ENCODE results near the gene NCAM2. TPM values are rescaled to one million over a fixed set of nuclear protein-coding genes. Genes with fewer than 3 reads are reported as not detected.

The NCAM2 gene
- not detected for total RNA-seq (2021; ENCODE audit: unreplicated experiment)
- not detected in 2 replicates for polyA plus RNA-seq (2012)
- percentile 13 among the genes with signal in this experiment for Bru-seq, nascent RNA
- percentile 13 among the genes with signal in this experiment for BruChase-seq, experiment 1, labeled RNA remaining after a 6-hour chase
- percentile 9 among the genes with signal in this experiment for BruChase-seq, experiment 2, labeled RNA remaining after a 2-hour chase
- long read RNA-seq = 0 reads

DNA sequence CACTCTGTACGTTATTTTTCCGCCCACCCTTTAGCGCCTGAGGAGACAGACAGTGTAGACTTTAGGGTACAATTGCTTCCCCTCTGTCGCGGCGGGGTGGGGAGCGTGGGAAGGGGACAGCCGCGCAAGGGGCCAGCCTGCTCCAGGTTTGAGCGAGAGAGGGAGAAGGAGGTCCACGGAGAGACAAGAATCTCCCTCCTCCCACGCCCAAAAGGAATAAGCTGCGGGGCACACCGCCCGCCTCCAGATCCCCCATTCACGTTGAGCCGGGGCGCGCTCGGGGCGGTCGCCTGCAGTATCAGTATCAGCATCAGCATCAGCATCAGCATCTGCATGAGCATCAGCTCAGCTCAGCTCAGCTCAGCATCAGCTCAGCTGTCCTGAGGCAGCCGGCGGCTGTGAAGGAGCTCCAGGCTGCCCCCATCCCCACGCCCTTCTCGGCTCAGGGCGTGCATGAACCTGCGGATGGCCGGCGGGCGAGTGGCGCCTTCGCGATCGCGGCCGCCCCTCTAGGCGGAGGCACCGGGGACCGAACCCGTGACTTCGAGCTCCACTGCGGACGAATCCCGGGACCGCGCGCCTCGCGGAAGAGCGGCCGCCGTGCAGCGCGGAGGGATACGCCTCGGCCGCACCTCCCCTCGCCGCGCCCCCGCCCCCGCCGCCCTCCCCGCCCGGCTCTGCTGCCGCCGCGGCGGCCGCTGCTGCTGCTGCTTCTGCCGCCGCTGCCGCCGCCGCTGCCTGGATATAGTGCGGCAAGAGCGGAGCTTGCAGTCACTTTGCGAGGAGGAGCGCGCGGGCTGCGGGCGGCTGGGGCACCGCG, at the start of gene NCAM2:
TSS of gene NCAM2 (plus strand) at position 774 of the 820 bp plus-strand sequence.
- no peaks in the 10 kb centered on the region for H3K9me2 ChIP-seq (ENCODE audit: insufficient read depth)
- BruUV-seq (replicated peaks) = no TSS peak
- no peak within 1 kb of the TSS for H3K27ac ChIP-seq (ENCODE audit: low read depth, low read length)
- no peaks in the 10 kb centered on the region for H4K20me1 ChIP-seq (ENCODE audit: insufficient read depth)
- no peaks in the 10 kb centered on the region for H3K79me2 ChIP-seq (ENCODE audit: insufficient read depth, low read length)
- POLR2A ChIA-PET = no interaction called here
- DNase-seq (ENCODE audit: low read depth, low spot score) (no peak), ATAC-seq (no peak)
- H3K36me3 ChIP-seq (ENCODE audit: control insufficient read depth in 1 of 2, insufficient read depth in 2 of 2, low read length in 2 of 2) = no peaks in the 10 kb centered on the region
- peaks cover 6 to 10% of the 10 kb centered on the region in 2 experiments; a peak in 2 of 4 replicates for H3K9me3 ChIP-seq (ENCODE audit: control insufficient read depth in 1 of 2, insufficient read depth in 1 of 2, low read depth in 1 of 2, low read length in 2 of 2)
- intact Hi-C loops (cut with micrococcal nuclease) = no loop called here
- no peak within 1 kb of the TSS for H3K4me2 ChIP-seq (ENCODE audit: low read length)
- H3K4me3 ChIP-seq (replicated peaks in 1 of 2; ENCODE audit: low read depth in 1 of 2, low read length in 2 of 2) = no peak within 1 kb of the TSS
- no peak within 1 kb of the TSS for H3K9ac ChIP-seq (ENCODE audit: low read length)
- CTCF ChIA-PET = no interaction called here
- H3K4me1 ChIP-seq (ENCODE audit: control insufficient read depth in 1 of 2, insufficient read depth in 2 of 2, low read length in 2 of 2) = no peaks in the 10 kb centered on the region
- RAD21 ChIA-PET (ENCODE audit: low non-redundant PET in 1 of 2, low total read pairs in 2 of 2, uncharacterized antibody in 2 of 2, unreplicated experiment in 2 of 2) = no interaction called here
- no peaks in the 10 kb centered on the region for H3K27me3 ChIP-seq (ENCODE audit: insufficient read depth, low read length)
- H2AFZ ChIP-seq (ENCODE audit: low read depth, low read length, poor library complexity, severe bottlenecking) = no peak within 1 kb of the TSS
- TF ChIP-seq JUND (IDR thresholded peaks at IDR 0.05) = no peak
- TF ChIP-seq, protein P1, sequence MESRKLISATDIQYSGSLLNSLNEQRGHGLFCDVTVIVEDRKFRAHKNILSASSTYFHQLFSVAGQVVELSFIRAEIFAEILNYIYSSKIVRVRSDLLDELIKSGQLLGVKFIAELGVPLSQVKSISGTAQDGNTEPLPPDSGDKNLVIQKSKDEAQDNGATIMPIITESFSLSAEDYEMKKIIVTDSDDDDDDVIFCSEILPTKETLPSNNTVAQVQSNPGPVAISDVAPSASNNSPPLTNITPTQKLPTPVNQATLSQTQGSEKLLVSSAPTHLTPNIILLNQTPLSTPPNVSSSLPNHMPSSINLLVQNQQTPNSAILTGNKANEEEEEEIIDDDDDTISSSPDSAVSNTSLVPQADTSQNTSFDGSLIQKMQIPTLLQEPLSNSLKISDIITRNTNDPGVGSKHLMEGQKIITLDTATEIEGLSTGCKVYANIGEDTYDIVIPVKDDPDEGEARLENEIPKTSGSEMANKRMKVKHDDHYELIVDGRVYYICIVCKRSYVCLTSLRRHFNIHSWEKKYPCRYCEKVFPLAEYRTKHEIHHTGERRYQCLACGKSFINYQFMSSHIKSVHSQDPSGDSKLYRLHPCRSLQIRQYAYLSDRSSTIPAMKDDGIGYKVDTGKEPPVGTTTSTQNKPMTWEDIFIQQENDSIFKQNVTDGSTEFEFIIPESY (IDR thresholded peaks at IDR 0.05; ENCODE audit: extremely low read depth, insufficient replicate concordance, low read length) = no peak
- no peak for TF ChIP-seq ZFX (IDR thresholded peaks at IDR 0.05)
- TF ChIP-seq CEBPB (IDR thresholded peaks at IDR 0.05; ENCODE audit: low read depth) = no peak
- TF ChIP-seq, protein P2, sequence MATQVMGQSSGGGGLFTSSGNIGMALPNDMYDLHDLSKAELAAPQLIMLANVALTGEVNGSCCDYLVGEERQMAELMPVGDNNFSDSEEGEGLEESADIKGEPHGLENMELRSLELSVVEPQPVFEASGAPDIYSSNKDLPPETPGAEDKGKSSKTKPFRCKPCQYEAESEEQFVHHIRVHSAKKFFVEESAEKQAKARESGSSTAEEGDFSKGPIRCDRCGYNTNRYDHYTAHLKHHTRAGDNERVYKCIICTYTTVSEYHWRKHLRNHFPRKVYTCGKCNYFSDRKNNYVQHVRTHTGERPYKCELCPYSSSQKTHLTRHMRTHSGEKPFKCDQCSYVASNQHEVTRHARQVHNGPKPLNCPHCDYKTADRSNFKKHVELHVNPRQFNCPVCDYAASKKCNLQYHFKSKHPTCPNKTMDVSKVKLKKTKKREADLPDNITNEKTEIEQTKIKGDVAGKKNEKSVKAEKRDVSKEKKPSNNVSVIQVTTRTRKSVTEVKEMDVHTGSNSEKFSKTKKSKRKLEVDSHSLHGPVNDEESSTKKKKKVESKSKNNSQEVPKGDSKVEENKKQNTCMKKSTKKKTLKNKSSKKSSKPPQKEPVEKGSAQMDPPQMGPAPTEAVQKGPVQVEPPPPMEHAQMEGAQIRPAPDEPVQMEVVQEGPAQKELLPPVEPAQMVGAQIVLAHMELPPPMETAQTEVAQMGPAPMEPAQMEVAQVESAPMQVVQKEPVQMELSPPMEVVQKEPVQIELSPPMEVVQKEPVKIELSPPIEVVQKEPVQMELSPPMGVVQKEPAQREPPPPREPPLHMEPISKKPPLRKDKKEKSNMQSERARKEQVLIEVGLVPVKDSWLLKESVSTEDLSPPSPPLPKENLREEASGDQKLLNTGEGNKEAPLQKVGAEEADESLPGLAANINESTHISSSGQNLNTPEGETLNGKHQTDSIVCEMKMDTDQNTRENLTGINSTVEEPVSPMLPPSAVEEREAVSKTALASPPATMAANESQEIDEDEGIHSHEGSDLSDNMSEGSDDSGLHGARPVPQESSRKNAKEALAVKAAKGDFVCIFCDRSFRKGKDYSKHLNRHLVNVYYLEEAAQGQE (IDR thresholded peaks at IDR 0.05; ENCODE audit: low read depth) = no peak
- TF ChIP-seq SIN3A (IDR thresholded peaks at IDR 0.05; ENCODE audit: low read depth) = no peak
- TF ChIP-seq, protein P3, sequence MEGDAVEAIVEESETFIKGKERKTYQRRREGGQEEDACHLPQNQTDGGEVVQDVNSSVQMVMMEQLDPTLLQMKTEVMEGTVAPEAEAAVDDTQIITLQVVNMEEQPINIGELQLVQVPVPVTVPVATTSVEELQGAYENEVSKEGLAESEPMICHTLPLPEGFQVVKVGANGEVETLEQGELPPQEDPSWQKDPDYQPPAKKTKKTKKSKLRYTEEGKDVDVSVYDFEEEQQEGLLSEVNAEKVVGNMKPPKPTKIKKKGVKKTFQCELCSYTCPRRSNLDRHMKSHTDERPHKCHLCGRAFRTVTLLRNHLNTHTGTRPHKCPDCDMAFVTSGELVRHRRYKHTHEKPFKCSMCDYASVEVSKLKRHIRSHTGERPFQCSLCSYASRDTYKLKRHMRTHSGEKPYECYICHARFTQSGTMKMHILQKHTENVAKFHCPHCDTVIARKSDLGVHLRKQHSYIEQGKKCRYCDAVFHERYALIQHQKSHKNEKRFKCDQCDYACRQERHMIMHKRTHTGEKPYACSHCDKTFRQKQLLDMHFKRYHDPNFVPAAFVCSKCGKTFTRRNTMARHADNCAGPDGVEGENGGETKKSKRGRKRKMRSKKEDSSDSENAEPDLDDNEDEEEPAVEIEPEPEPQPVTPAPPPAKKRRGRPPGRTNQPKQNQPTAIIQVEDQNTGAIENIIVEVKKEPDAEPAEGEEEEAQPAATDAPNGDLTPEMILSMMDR (IDR thresholded peaks at IDR 0.05 in 2 of 3, conservative IDR thresholded peaks at IDR 0.05 in 1 of 3; ENCODE audit: borderline replicate concordance in 1 of 3, insufficient read depth in 1 of 3, low read depth in 2 of 3, low read length in 2 of 3) = no peak
- TF ChIP-seq, protein P4, sequence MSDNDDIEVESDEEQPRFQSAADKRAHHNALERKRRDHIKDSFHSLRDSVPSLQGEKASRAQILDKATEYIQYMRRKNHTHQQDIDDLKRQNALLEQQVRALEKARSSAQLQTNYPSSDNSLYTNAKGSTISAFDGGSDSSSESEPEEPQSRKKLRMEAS (IDR thresholded peaks at IDR 0.05) = no peak
- TF ChIP-seq, protein P5, sequence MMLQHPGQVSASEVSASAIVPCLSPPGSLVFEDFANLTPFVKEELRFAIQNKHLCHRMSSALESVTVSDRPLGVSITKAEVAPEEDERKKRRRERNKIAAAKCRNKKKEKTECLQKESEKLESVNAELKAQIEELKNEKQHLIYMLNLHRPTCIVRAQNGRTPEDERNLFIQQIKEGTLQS (IDR thresholded peaks at IDR 0.05) = no peak
- no peak for TF ChIP-seq FOSL1 (IDR thresholded peaks at IDR 0.05; ENCODE audit: low read depth)
- TF ChIP-seq RAD21 (IDR thresholded peaks at IDR 0.05; ENCODE audit: low read depth) = no peak
- no peak for TF ChIP-seq POLR2A (IDR thresholded peaks at IDR 0.05; ENCODE audit: borderline replicate concordance, extremely low read depth, insufficient read depth, insufficient read length)
- TF ChIP-seq SRF (IDR thresholded peaks at IDR 0.05; ENCODE audit: low read depth) = no peak
- TF ChIP-seq EZH2 (IDR thresholded peaks at IDR 0.05) = no peak
- TF ChIP-seq EZH2phosphoT487 (IDR thresholded peaks at IDR 0.05; ENCODE audit: borderline replicate concordance) = no peak
- no peak for TF ChIP-seq TCF7L2 (IDR thresholded peaks at IDR 0.05; ENCODE audit: borderline replicate concordance, extremely low read depth, insufficient read depth, insufficient read length)
- no peak for TF ChIP-seq CBX3 (IDR thresholded peaks at IDR 0.05; ENCODE audit: low read depth)
- no peak for TF ChIP-seq ZNF274 (IDR thresholded peaks at IDR 0.05; ENCODE audit: low read depth, low read length)
- no peak for TF ChIP-seq POLR2AphosphoS5 (IDR thresholded peaks at IDR 0.05; ENCODE audit: low read depth, low read length)

All from HCT116 (cell line).